MM.1S (cell line): ENCODE data around the gene GRIK3.

Experiments
- CTCF ChIP-seq: fragments of 300-600 bp; sonication (generic); IDR thresholded peaks from 2 replicates; pipeline ENCODE4 v1.5.1; 2016; ENCODE audit warnings: antibody characterized with exemption, low read length, mixed read lengths
- EZH2 ChIP-seq: fragments of 300-600 bp; sonication (generic); optimal IDR thresholded peaks from 2 replicates; pipeline ENCODE3; 2017; ENCODE audit warnings: low read depth, mild to moderate bottlenecking, antibody characterized with exemption, low read length, mixed read lengths
- EZH2phosphoT487 ChIP-seq: fragments of 300-600 bp; sonication (generic); IDR thresholded peaks from 2 replicates; pipeline ENCODE4 v1.6.1; 2018; ENCODE audit warnings: antibody characterized with exemption, low read length

DNA sequence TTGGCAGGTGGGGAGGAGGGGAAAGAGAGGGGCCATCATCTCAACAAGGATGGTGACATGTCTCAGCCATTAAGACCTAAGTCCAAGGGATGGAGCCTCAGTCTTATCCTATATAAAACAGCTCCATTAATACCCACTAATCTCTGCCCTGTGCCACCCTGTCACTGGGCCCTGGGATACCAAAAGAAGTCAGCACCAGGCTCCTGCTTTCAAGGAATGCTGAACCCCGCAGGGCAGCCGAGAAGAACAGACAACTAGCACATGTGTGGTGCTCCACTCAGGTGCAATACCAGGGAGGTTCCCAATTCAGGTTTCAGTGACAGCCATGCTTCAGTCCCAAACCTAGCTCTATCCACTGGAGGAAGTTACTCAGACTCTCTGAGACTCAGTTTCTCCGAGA is 128.4 kb downstream of the GRIK3 start:
- TF ChIP-seq CTCF (no peak), EZH2 (no peak), EZH2phosphoT487 (no peak)
